ENCODE results near the gene VWA1.
"Not testable (repeated sequence)": the region's sequence is repeated elsewhere in the genome, so short reads cannot be mapped to it uniquely, and the experiment has no call there.

VWA1 gene

GRCh38 chr1:1479547-1480487 lies 44.3 kb downstream of the VWA1 start:
- Histone ChIP-seq H3K36me3 (ENCODE audit: control insufficient read depth, insufficient read depth, low read length) (peaks cover 61% of the 10 kb centered on the region), H3K9me3 (ENCODE audit: control insufficient read depth, insufficient read depth, low read length) (no peaks in the 10 kb centered on the region), H3K27ac (ENCODE audit: low read depth, low read length) (no peak overlapping the region), H3K9ac (ENCODE audit: low read depth, low read length) (no peak overlapping the region), H3K27me3 (ENCODE audit: control insufficient read depth, insufficient read depth, low read length) (no peaks in the 10 kb centered on the region), H3K4me3 (ENCODE audit: low read depth, low read length) (no peak overlapping the region), H3K4me1 (ENCODE audit: control insufficient read depth, insufficient read depth, low read length) (no peaks in the 10 kb centered on the region)

GRCh38 chr1:1480488-1480867 lies 45.0 kb downstream of the VWA1 start:
- not testable (repeated sequence) for H3K27ac ChIP-seq (ENCODE audit: low read depth, low read length); H3K9ac ChIP-seq (ENCODE audit: low read depth, low read length); H3K9me3 ChIP-seq (ENCODE audit: control insufficient read depth, insufficient read depth, low read length); H3K27me3 ChIP-seq (ENCODE audit: control insufficient read depth, insufficient read depth, low read length); H3K4me1 ChIP-seq (ENCODE audit: control insufficient read depth, insufficient read depth, low read length); H3K4me3 ChIP-seq (ENCODE audit: low read depth, low read length)
- peaks cover 61% of the 10 kb centered on the region for H3K36me3 ChIP-seq (ENCODE audit: control insufficient read depth, insufficient read depth, low read length)

DNA sequence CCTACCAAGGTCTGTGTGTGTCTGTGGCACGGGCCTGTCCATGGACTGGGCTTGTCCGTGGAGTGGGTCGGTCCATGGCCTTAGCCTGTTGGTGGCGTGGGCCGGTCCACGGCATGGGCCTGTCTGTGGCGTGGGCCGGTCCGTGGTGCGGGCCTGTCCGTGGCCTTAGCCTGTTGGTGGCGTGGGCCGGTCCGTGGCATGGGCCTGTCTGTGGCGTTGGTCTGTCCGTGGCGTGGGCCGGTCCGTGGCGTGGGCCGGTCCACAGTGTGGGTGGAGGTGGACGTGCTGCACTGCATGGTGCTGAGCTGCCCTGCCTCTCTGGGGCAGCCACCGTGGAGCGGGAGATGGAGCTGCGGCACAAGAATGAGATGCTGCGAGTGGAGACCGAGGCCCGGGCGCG lies 46.3 kb downstream of the VWA1 start:
- not testable (repeated sequence) for H3K4me3 ChIP-seq (ENCODE audit: low read depth, low read length); H3K27ac ChIP-seq (ENCODE audit: low read depth, low read length); H3K9ac ChIP-seq (ENCODE audit: low read depth, low read length); H3K4me1 ChIP-seq (ENCODE audit: control insufficient read depth, insufficient read depth, low read length); H3K27me3 ChIP-seq (ENCODE audit: control insufficient read depth, insufficient read depth, low read length); H3K9me3 ChIP-seq (ENCODE audit: control insufficient read depth, insufficient read depth, low read length)
- H3K36me3 ChIP-seq (ENCODE audit: control insufficient read depth, insufficient read depth, low read length): peaks cover 69% of the 10 kb centered on the region

- Histone ChIP-seq H3K9ac (ENCODE audit: low read depth, low read length) (no peak overlapping the region), H3K27ac (ENCODE audit: low read depth, low read length) (no peak overlapping the region), H3K9me3 (ENCODE audit: control insufficient read depth, insufficient read depth, low read length) (no peaks in the 10 kb centered on the region), H3K4me1 (ENCODE audit: control insufficient read depth, insufficient read depth, low read length) (no peaks in the 10 kb centered on the region), H3K4me3 (ENCODE audit: low read depth, low read length) (no peak overlapping the region), H3K27me3 (ENCODE audit: control insufficient read depth, insufficient read depth, low read length) (no peaks in the 10 kb centered on the region), H3K36me3 (ENCODE audit: control insufficient read depth, insufficient read depth, low read length) (peaks cover 65% of the 10 kb centered on the region)
Observed at GRCh38 chr1:1482856-1483255, 47.4 kb downstream of the VWA1 start.

DNA sequence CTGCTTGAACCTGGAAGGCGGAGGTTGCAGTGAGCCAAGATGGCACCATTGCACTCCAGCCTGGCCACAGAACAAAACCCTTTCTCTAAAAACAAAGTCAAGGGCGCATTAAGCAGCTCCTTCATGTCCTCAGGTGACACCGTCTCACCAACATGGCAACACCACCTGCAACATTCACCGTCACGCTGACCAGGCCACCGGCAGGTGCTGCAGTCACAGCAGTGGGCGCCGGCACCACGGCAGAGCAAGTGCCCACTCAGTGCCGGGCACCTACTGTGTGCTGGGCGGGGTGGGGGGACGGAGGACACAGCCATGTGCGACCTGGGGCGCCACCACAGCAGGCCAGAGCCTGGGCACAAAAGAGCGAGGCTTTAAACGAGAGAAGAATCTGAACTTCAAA lies 48.2 kb downstream of the VWA1 start:
- Histone ChIP-seq H3K4me1 (ENCODE audit: control insufficient read depth, insufficient read depth, low read length) (no peaks in the 10 kb centered on the region), H3K27me3 (ENCODE audit: control insufficient read depth, insufficient read depth, low read length) (no peaks in the 10 kb centered on the region), H3K4me3 (ENCODE audit: low read depth, low read length) (no peak overlapping the region), H3K9me3 (ENCODE audit: control insufficient read depth, insufficient read depth, low read length) (no peaks in the 10 kb centered on the region), H3K36me3 (ENCODE audit: control insufficient read depth, insufficient read depth, low read length) (peaks cover 69% of the 10 kb centered on the region), H3K27ac (ENCODE audit: low read depth, low read length) (no peak overlapping the region), H3K9ac (ENCODE audit: low read depth, low read length) (no peak overlapping the region)

DNA sequence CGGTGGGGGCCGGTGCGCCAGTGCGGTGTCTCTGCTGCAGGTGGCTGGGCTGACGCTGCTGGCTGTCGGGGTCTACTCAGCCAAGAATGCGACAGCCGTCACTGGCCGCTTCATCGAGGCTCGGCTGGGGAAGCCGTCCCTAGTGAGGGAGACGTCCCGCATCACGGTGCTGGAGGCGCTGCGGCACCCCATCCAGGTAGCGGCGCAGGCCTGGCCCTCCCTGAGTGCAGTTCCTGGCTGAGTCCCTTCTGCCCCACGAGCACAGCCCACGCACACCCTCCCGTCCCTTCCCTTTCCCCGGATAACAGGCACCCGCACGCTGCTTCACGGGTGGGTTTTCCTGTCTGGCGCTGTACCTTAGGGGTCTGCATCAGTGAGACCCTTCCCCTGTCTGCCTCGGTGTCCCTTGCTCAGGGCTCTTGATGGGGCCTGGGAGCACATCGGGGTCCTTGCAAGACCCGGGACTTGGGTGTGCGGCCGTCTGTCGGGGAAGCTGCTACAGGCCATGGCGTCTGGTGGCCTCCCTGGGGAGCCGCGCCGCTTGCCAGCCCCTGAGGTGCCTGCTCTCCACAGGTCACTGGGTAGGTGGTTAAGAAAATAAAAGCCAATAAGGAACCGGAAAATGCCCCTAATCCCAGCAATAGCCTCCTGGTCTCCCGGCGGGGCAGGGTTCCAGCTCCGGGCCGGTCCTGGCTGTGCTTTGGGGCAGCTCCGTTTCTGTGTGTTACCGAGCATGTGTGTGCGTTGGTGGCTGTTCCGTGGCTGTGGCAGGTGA lies 49.7 kb downstream of the VWA1 start:
- not testable (repeated sequence) for H3K4me1 ChIP-seq (ENCODE audit: control insufficient read depth, insufficient read depth, low read length); H3K9ac ChIP-seq (ENCODE audit: low read depth, low read length); H3K27ac ChIP-seq (ENCODE audit: low read depth, low read length); H3K4me3 ChIP-seq (ENCODE audit: low read depth, low read length); H3K9me3 ChIP-seq (ENCODE audit: control insufficient read depth, insufficient read depth, low read length); H3K27me3 ChIP-seq (ENCODE audit: control insufficient read depth, insufficient read depth, low read length)
- peaks cover 71% of the 10 kb centered on the region for H3K36me3 ChIP-seq (ENCODE audit: control insufficient read depth, insufficient read depth, low read length)

- not testable (repeated sequence) for H3K9me3 ChIP-seq (ENCODE audit: control insufficient read depth, insufficient read depth, low read length); H3K4me1 ChIP-seq (ENCODE audit: control insufficient read depth, insufficient read depth, low read length); H3K27ac ChIP-seq (ENCODE audit: low read depth, low read length); H3K4me3 ChIP-seq (ENCODE audit: low read depth, low read length); H3K9ac ChIP-seq (ENCODE audit: low read depth, low read length); H3K27me3 ChIP-seq (ENCODE audit: control insufficient read depth, insufficient read depth, low read length)
- H3K36me3 ChIP-seq (ENCODE audit: control insufficient read depth, insufficient read depth, low read length): peaks cover 73% of the 10 kb centered on the region
Observed at GRCh38 chr1:1485755-1486317, 50.3 kb downstream of the VWA1 start.

DNA sequence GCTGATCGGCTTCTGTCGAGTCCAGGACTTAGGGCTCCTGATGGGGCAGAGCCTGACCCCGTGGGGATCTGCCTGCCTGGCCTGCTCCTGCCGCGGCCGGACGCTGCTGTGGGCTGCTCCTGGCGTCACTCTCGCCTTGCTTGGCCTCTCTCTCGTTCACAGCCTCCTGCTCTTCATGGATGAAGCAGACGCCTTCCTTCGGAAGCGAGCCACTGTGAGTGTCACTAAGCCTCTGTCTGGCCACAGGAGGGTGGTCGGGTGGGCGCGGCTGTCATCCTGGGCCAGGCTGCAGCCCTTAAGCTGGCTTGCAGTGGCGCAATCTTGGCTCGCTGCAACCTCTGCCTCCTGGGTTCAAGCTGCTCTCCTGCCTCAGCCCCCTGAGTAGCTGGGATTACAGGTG lies 52.2 kb downstream of the VWA1 start:
- Histone ChIP-seq H3K4me3 (ENCODE audit: low read depth, low read length) (no peak overlapping the region), H3K9ac (ENCODE audit: low read depth, low read length) (no peak overlapping the region), H3K27ac (ENCODE audit: low read depth, low read length) (no peak overlapping the region), H3K36me3 (ENCODE audit: control insufficient read depth, insufficient read depth, low read length) (peaks cover 75% of the 10 kb centered on the region), H3K27me3 (ENCODE audit: control insufficient read depth, insufficient read depth, low read length) (no peaks in the 10 kb centered on the region), H3K4me1 (ENCODE audit: control insufficient read depth, insufficient read depth, low read length) (no peaks in the 10 kb centered on the region), H3K9me3 (ENCODE audit: control insufficient read depth, insufficient read depth, low read length) (no peaks in the 10 kb centered on the region)

DNA sequence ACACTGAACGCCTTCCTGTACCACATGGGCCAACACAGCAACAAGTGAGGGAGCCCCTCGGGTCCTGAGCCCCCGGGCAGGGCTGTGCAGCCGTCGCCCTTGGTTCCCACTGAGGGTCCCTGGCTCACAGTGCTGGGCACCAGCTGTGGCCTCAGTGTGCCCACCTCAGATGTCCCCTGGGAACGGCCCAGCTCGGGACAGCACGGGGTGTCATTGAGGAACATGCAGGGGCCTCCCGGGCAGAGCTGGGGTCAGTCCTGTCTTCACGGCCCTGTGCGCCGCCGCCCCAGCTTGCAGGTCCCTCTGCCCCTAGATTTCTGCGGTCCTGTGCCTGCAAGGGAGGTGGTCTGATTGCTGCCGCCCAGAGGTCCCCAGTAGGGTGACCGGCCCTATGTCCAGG lies 53.7 kb downstream of the VWA1 start:
- Histone ChIP-seq H3K4me3 (ENCODE audit: low read depth, low read length) (no peak overlapping the region), H3K36me3 (ENCODE audit: control insufficient read depth, insufficient read depth, low read length) (peaks cover 68% of the 10 kb centered on the region), H3K4me1 (ENCODE audit: control insufficient read depth, insufficient read depth, low read length) (no peaks in the 10 kb centered on the region), H3K9ac (ENCODE audit: low read depth, low read length) (no peak overlapping the region), H3K27me3 (ENCODE audit: control insufficient read depth, insufficient read depth, low read length) (no peaks in the 10 kb centered on the region), H3K27ac (ENCODE audit: low read depth, low read length) (no peak overlapping the region), H3K9me3 (ENCODE audit: control insufficient read depth, insufficient read depth, low read length) (no peaks in the 10 kb centered on the region)

- Histone ChIP-seq H3K27ac (ENCODE audit: low read depth, low read length) (no peak overlapping the region), H3K36me3 (ENCODE audit: control insufficient read depth, insufficient read depth, low read length) (peaks cover 63% of the 10 kb centered on the region), H3K27me3 (ENCODE audit: control insufficient read depth, insufficient read depth, low read length) (no peaks in the 10 kb centered on the region), H3K4me1 (ENCODE audit: control insufficient read depth, insufficient read depth, low read length) (no peaks in the 10 kb centered on the region), H3K9me3 (ENCODE audit: control insufficient read depth, insufficient read depth, low read length) (no peaks in the 10 kb centered on the region), H3K4me3 (ENCODE audit: low read depth, low read length) (no peak overlapping the region), H3K9ac (ENCODE audit: low read depth, low read length) (no peak overlapping the region)
Observed at GRCh38 chr1:1489861-1490260, 54.4 kb downstream of the VWA1 start.

GRCh38 chr1:1490633-1491230 lies 55.2 kb downstream of the VWA1 start:
- no peaks in the 10 kb centered on the region for H3K9me3 ChIP-seq (ENCODE audit: control insufficient read depth, insufficient read depth, low read length)
- no peak overlapping the region for H3K9ac ChIP-seq (ENCODE audit: low read depth, low read length)
- no peak overlapping the region for H3K4me3 ChIP-seq (ENCODE audit: low read depth, low read length)
- no peak overlapping the region for H3K27ac ChIP-seq (ENCODE audit: low read depth, low read length)
- no peaks in the 10 kb centered on the region for H3K27me3 ChIP-seq (ENCODE audit: control insufficient read depth, insufficient read depth, low read length)
- no peaks in the 10 kb centered on the region for H3K4me1 ChIP-seq (ENCODE audit: control insufficient read depth, insufficient read depth, low read length)
- H3K36me3 ChIP-seq (ENCODE audit: control insufficient read depth, insufficient read depth, low read length): peaks cover 65% of the 10 kb centered on the region
